Endothelial cell of umbilical vein (primary cell): Measurements from ENCODE around the gene RIPOR3. TPM values are rescaled to one million over a fixed set of nuclear protein-coding genes. Genes with fewer than 3 reads are reported as not detected.
"Not testable (repeated sequence)": the region's sequence is repeated elsewhere in the genome, so short reads cannot be mapped to it uniquely, and the experiment has no call there.

Experiments
- BruUV-seq: library from RNA; stranded (reverse); fragments of 400-500 nt; replicated peaks from 2 replicates; lab custom pipeline; 2021; lab: Mats Ljungman, UMichigan
- CTCF ChIA-PET: fragments of 300-600, 350-600 bp; sonication (Branson Sonifier 250); formaldehyde crosslinking; loops from one replicate; lab custom pipeline; 2021; ENCODE audit warnings: antibody characterized with exemption, inconsistent platforms; lab: Charles Lee
- POLR2A ChIA-PET: fragments of 300-600, 350-600 bp; sonication (Branson Sonifier 250); formaldehyde crosslinking; loops from one replicate; lab custom pipeline; 2021; ENCODE audit warnings: antibody characterized with exemption, inconsistent platforms; lab: Charles Lee
- DNase-seq: peaks from one replicate; pipeline ENCODE4 v3.0.0-alpha.2; 2011; ENCODE audit warnings: low read depth, low spot score
- FAIRE-seq: peaks from 2 replicates; lab custom pipeline; 2011; peaks lifted over from hg19 to GRCh38; lab: Jason Lieb, UNC
- H2AFZ ChIP-seq: 2 replicates; pipeline ENCODE4 v1.6.0; 2012; ENCODE audit warnings: low read depth, low read length, control low read depth, inconsistent platforms
- H3K27ac ChIP-seq: 2 replicates; pipeline ENCODE4 v1.5.1; 2011; ENCODE audit warnings: low read depth, mild to moderate bottlenecking, control low read depth, low read length, moderate library complexity; ENCODE audit not compliant: insufficient read depth
- H3K27me3 ChIP-seq, 2 experiments: 2 replicates each; pipeline versions ENCODE4 v1.6.0 to v1.6.1; 2011; ENCODE audit warnings: low read length in 2 of 2, mixed read lengths in 1 of 2; ENCODE audit not compliant: control insufficient read depth in 2 of 2, insufficient read depth in 2 of 2
- H3K36me3 ChIP-seq, 2 experiments: 2 replicates in 1 of 2; 3 replicates in 1 of 2; pipeline ENCODE4 v1.5.1; 2011; ENCODE audit warnings: low read length in 2 of 2, mild to moderate bottlenecking in 1 of 2, moderate library complexity in 1 of 2; ENCODE audit not compliant: control insufficient read depth in 2 of 2, insufficient read depth in 2 of 2; ENCODE audit errors: extremely low read depth in 1 of 2
- H3K4me1 ChIP-seq: 3 replicates; pipeline ENCODE4 v1.5.1; 2011; ENCODE audit warnings: mild to moderate bottlenecking, low read length; ENCODE audit not compliant: control insufficient read depth, insufficient read depth; ENCODE audit errors: extremely low read depth
- H3K4me2 ChIP-seq: 2 replicates; pipeline ENCODE4 v1.6.1; 2011; ENCODE audit warnings: low read length, control low read depth, mixed read lengths; ENCODE audit not compliant: insufficient read depth
- H3K4me3 ChIP-seq, 3 experiments: fragments of 200-600 bp in 1 of 3; sonication (generic), shearing (Covaris generic) in 1 of 3; replicated peaks in 1 of 3; 2 replicates each; pipeline ENCODE4 v1.5.1; 2011 to 2016; ENCODE audit warnings: control low read depth in 3 of 3, low read length in 3 of 3, mild to moderate bottlenecking in 2 of 3, inconsistent platforms in 1 of 3, low read depth in 1 of 3, moderate library complexity in 1 of 3; ENCODE audit not compliant: insufficient read depth in 1 of 3
- H3K79me2 ChIP-seq: 2 replicates; pipeline ENCODE4 v1.6.0; 2012; ENCODE audit warnings: low read length, inconsistent platforms; ENCODE audit not compliant: control insufficient read depth, insufficient read depth
- H3K9ac ChIP-seq: replicated peaks from 2 replicates; pipeline ENCODE3; 2011; ENCODE audit warnings: low read length, control low read depth; ENCODE audit not compliant: insufficient read depth; ENCODE audit errors: extremely low read depth
- H3K9me1 ChIP-seq: replicated peaks from 3 replicates; pipeline ENCODE4 v1.6.0; 2011; ENCODE audit warnings: mild to moderate bottlenecking, low read length; ENCODE audit not compliant: control insufficient read depth, insufficient read depth; ENCODE audit errors: extremely low read depth
- H3K9me3 ChIP-seq: replicated peaks from 2 replicates; pipeline ENCODE4 v1.5.1; 2012; ENCODE audit warnings: low read length, inconsistent platforms; ENCODE audit not compliant: control insufficient read depth, insufficient read depth
- H4K20me1 ChIP-seq: replicated peaks from 2 replicates; pipeline ENCODE3; 2011; ENCODE audit warnings: mild to moderate bottlenecking, low read length; ENCODE audit not compliant: control insufficient read depth, insufficient read depth; ENCODE audit errors: extremely low read depth
- CTCF ChIP-seq, 2 donors: IDR thresholded peaks; 1 replicate in 1 of 2; 2 replicates in 1 of 2; pipeline ENCODE4 v1.5.1; 2011; ENCODE audit warnings: low read length in 2 of 2, mild to moderate bottlenecking in 2 of 2, moderate library complexity in 2 of 2, control low read depth in 1 of 2, inconsistent platforms in 1 of 2, low read depth in 1 of 2; ENCODE audit not compliant: insufficient read depth in 1 of 2; ENCODE audit errors: extremely low read depth in 1 of 2
- EZH2 ChIP-seq: IDR thresholded peaks from 2 replicates; pipeline ENCODE4 v1.6.1; 2012; ENCODE audit warnings: borderline replicate concordance, low read depth, mild to moderate bottlenecking, moderate library complexity, low read length, inconsistent platforms; ENCODE audit not compliant: severe bottlenecking
- FOS ChIP-seq: IDR thresholded peaks from 2 replicates; pipeline ENCODE4 v1.6.1; 2011; ENCODE audit warnings: mild to moderate bottlenecking, low read length, moderate library complexity, borderline replicate concordance; ENCODE audit not compliant: insufficient read depth
- GATA2 ChIP-seq: IDR thresholded peaks from 2 replicates; pipeline ENCODE4 v1.7.0; 2011; ENCODE audit warnings: low read depth, mild to moderate bottlenecking, moderate library complexity, mixed read lengths, low read length; ENCODE audit not compliant: insufficient read length, insufficient read depth
- JUN ChIP-seq: IDR thresholded peaks from 2 replicates; pipeline ENCODE4 v1.6.1; 2011; ENCODE audit warnings: borderline replicate concordance, low read depth; ENCODE audit not compliant: insufficient read length, insufficient read depth
- MAX ChIP-seq: IDR thresholded peaks from 2 replicates; pipeline ENCODE4 v1.6.1; 2011; ENCODE audit not compliant: insufficient read depth, insufficient read length
- MYC ChIP-seq: IDR thresholded peaks from one replicate; pipeline ENCODE4 v1.6.1; 2011; ENCODE audit warnings: mild to moderate bottlenecking, low read depth, low read length
- POLR2A ChIP-seq: IDR thresholded peaks from 2 replicates; pipeline ENCODE4 v1.6.1; 2012; ENCODE audit warnings: low read depth, mild to moderate bottlenecking, control low read depth, low read length
- POLR2AphosphoS5 ChIP-seq: IDR thresholded peaks from 2 replicates; pipeline ENCODE4 v1.6.1; 2012; ENCODE audit warnings: low read depth, mild to moderate bottlenecking, control low read depth, low read length, moderate library complexity; ENCODE audit not compliant: insufficient read depth
- dilution Hi-C: fragments of 300-500 bp; cut with MboI; formaldehyde crosslinking; loops from one replicate; pipeline ENCODE4 v1.15.0; 2019; ENCODE audit warnings: low sequenced_read_pairs; ENCODE audit not compliant: extremely low pct_ligation_motif_present
- intact Hi-C: fragments of 100-400 bp; cut with micrococcal nuclease; formaldehyde crosslinking; loops from one replicate; pipeline ENCODE4 v1.10.0; 2022
- polyA plus RNA-seq, 4 experiments: library from polyadenylated mRNA; depleted of rRNA in 3 of 4; stranded (reverse) in 3 of 4; unstranded in 1 of 4; fragments of >200 nt; gene quantifications; 2 replicates each; pipeline versions ENCODE4 v1.2.1 to v1.2.3, GENCODE V29; 2011 to 2012; ENCODE audit warnings: missing spikeins in 1 of 4
- total RNA-seq: library from RNA; stranded (reverse); gene quantifications from 2 replicates; pipeline ENCODE4 v1.2.3, GENCODE V29; 2021

RIPOR3 gene
- total and polyA plus RNA-seq, 2 donors (not counting 3 experiments of a cell fraction or from before 2014, with no cell fraction given): not detected

GRCh38 chr20:50600281-50600895 lies 91.0 kb downstream of the RIPOR3 start:
- H3K9ac ChIP-seq: no peak overlapping the region
- no peak overlapping the region for H3K4me3 ChIP-seq
- H3K79me2 ChIP-seq: no peaks in the 10 kb centered on the region
- POLR2A ChIA-PET: no interaction called here
- no peaks in the 10 kb centered on the region for H3K9me1 ChIP-seq
- H4K20me1 ChIP-seq: no peaks in the 10 kb centered on the region
- H3K27ac ChIP-seq: no peak overlapping the region
- FAIRE-seq: no peak
- H3K27me3 ChIP-seq: peaks cover 0 to 2% of the 10 kb centered on the region in 2 experiments
- no peak overlapping the region for H3K4me2 ChIP-seq
- DNase-seq: no peak
- no peak overlapping the region for H2AFZ ChIP-seq
- intact Hi-C loops: no loop called here
- H3K36me3 ChIP-seq: no peaks in the 10 kb centered on the region
- CTCF ChIA-PET: no interaction called here
- dilution Hi-C loops: no loop called here
- BruUV-seq: no TSS peak
- H3K4me1 ChIP-seq: no peaks in the 10 kb centered on the region
- TF ChIP-seq CTCF (IDR thresholded peaks at IDR 0.05; ENCODE audit: extremely low read depth in 1 of 2, insufficient read depth in 1 of 2, low read depth in 1 of 2, low read length in 2 of 2): no peak
- TF ChIP-seq POLR2A: no peak
- TF ChIP-seq EZH2: no peak
- no peak for TF ChIP-seq JUN
- no peak for TF ChIP-seq POLR2AphosphoS5
- no peak for TF ChIP-seq MYC
- TF ChIP-seq FOS: no peak
- TF ChIP-seq GATA2: no peak
- no peak for TF ChIP-seq MAX
- no peaks in the 10 kb centered on the region for H3K9me3 ChIP-seq

- H2AFZ ChIP-seq, H3K4me3 ChIP-seq, H3K4me1 ChIP-seq, H3K27me3 ChIP-seq, H3K79me2 ChIP-seq, dilution Hi-C loops, H3K27ac ChIP-seq, H3K9ac ChIP-seq, DNase-seq, FAIRE-seq, POLR2A ChIA-PET, H3K9me3 ChIP-seq, BruUV-seq, H3K9me1 ChIP-seq, H4K20me1 ChIP-seq, H3K36me3 ChIP-seq, H3K4me2 ChIP-seq: not testable (repeated sequence)
- intact Hi-C loops: loop anchor here (10.0 kb wide), 1 partner anchor 146 kb away; no protein-coding TSS in a partner anchor
- CTCF ChIA-PET: interaction anchor here (1.0 to 2.6 kb wide), 4 partner anchors 10 to 151 kb away, joined by 3 to 16 read pairs (median 4); no protein-coding TSS in a partner anchor
These were observed 92.6 kb downstream of the RIPOR3 start for GRCh38 chr20:50598768-50599167.
